Mesendoderm (in vitro differentiated cells): ENCODE measurements around the gene FAT1.

Experiments used
- DNase-seq: peaks from one replicate; pipeline ENCODE4 v3.0.0; 2013
- H2AK5ac ChIP-seq: 2 replicates; pipeline ENCODE4 v1.6.1; 2013; ENCODE audit warnings: low read length, inconsistent platforms
- H2BK120ac ChIP-seq: 2 replicates; pipeline ENCODE4 v1.6.1; 2013; ENCODE audit warnings: low read depth, mild to moderate bottlenecking, low read length, moderate library complexity, mixed read lengths
- H2BK15ac ChIP-seq: replicated peaks from 2 replicates; pipeline ENCODE4 v1.6.1; 2013; ENCODE audit warnings: low read depth, mild to moderate bottlenecking, moderate library complexity
- H2BK5ac ChIP-seq: 2 replicates; pipeline ENCODE4 v1.6.1; 2013; ENCODE audit warnings: low read length, inconsistent platforms
- H3K18ac ChIP-seq: 2 replicates; pipeline ENCODE4 v1.6.1; 2013; ENCODE audit warnings: mild to moderate bottlenecking, low read length, mixed read lengths
- H3K23ac ChIP-seq: one replicate; pipeline ENCODE4 v1.6.1; 2013; ENCODE audit warnings: low read length
- H3K27ac ChIP-seq: 2 replicates; pipeline ENCODE4 v1.5.1; 2013; ENCODE audit warnings: low read depth, mild to moderate bottlenecking, inconsistent platforms, low read length, moderate library complexity
- H3K27me3 ChIP-seq: 2 replicates; pipeline ENCODE4 v1.6.1; 2013; ENCODE audit warnings: low read length, control low read depth, mild to moderate bottlenecking, inconsistent platforms; ENCODE audit not compliant: insufficient read depth, poor library complexity
- H3K36me3 ChIP-seq: 2 replicates; pipeline ENCODE4 v1.6.1; 2013; ENCODE audit warnings: low read length, inconsistent platforms; ENCODE audit not compliant: control insufficient read depth, insufficient read depth
- H3K4ac ChIP-seq: one replicate; pipeline ENCODE4 v1.6.1; 2013; ENCODE audit warnings: low read depth, mild to moderate bottlenecking, low read length, moderate library complexity
- H3K4me1 ChIP-seq: 2 replicates; pipeline ENCODE4 v1.6.1; 2013; ENCODE audit warnings: low read depth, low read length, inconsistent platforms; ENCODE audit not compliant: control insufficient read depth
- H3K4me2 ChIP-seq: 2 replicates; pipeline ENCODE4 v1.6.1; 2013; ENCODE audit warnings: low read length
- H3K4me3 ChIP-seq: 2 replicates; pipeline ENCODE4 v1.5.1; 2013; ENCODE audit warnings: mild to moderate bottlenecking, low read length
- H3K56ac ChIP-seq: one replicate; pipeline ENCODE4 v1.6.1; 2013; ENCODE audit warnings: low read length
- H3K79me1 ChIP-seq: 2 replicates; pipeline ENCODE4 v1.6.1; 2013; ENCODE audit warnings: low read length, inconsistent platforms
- H3K79me2 ChIP-seq: 2 replicates; pipeline ENCODE4 v1.6.1; 2013; ENCODE audit warnings: mild to moderate bottlenecking, low read length; ENCODE audit not compliant: control insufficient read depth, insufficient read depth
- H3K9ac ChIP-seq: 2 replicates; pipeline ENCODE4 v1.6.1; 2013; ENCODE audit warnings: low read length, inconsistent platforms
- H4K5ac ChIP-seq: one replicate; pipeline ENCODE4 v1.6.1; 2013; ENCODE audit warnings: low read length
- H4K8ac ChIP-seq: one replicate; pipeline ENCODE4 v1.6.1; 2013; ENCODE audit warnings: low read depth, mild to moderate bottlenecking, control low read depth, low read length, moderate library complexity
- WGBS: extraction: QIAGEN DNeasy Blood & Tissue Kit; methylation state at CpG from one replicate; pipeline ENCODE4 v1.1.7; 2013; ENCODE audit warnings: low lambda C conversion rate, missing lambda C conversion rate; ENCODE audit not compliant: insufficient coverage; ENCODE audit errors: extremely low coverage; 5-methylcytosine and 5-hydroxymethylcytosine counted together

FAT1 gene

GRCh38 chr4:186604124-186604807, 119.4 kb downstream of the FAT1 start:
- H3K36me3 ChIP-seq, result peaks cover 15% of the 10 kb centered on the region

DNA sequence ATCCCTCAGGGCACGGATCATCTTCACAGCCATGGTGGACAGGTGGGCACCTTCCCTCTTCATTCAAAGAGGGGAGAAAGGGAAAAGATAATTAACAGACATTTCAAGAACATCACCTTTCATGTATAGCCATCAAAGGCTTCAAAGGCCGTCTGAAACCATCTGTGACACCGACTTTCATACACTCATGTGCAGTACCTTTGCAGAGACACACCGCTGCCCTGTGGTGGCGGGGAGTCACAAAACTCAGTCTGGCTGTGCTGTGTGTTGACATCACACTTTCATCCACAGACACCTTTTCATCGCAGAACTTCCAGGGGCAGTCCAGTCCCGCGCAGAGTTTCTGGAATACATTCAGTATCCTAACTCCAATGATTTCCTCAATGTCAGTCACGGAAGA, 120.7 kb downstream of the FAT1 start:
- no peaks in the 10 kb centered on the region for H3K79me2 ChIP-seq
- H3K56ac ChIP-seq, result no peak overlapping the region
- no peak overlapping the region for H3K18ac ChIP-seq
- H2BK5ac ChIP-seq, result no peak overlapping the region
- no peaks in the 10 kb centered on the region for H3K4me1 ChIP-seq
- H3K4me2 ChIP-seq, result no peak overlapping the region
- H3K79me1 ChIP-seq, result no peaks in the 10 kb centered on the region
- no peak overlapping the region for H2AK5ac ChIP-seq
- no peak overlapping the region for H3K4ac ChIP-seq
- H3K4me3 ChIP-seq, result no peak overlapping the region
- peaks cover 11% of the 10 kb centered on the region for H3K36me3 ChIP-seq
- H3K9ac ChIP-seq, result no peak overlapping the region
- DNase-seq, result no peak
- no peak overlapping the region for H4K5ac ChIP-seq
- H3K23ac ChIP-seq, result no peak overlapping the region
- H2BK15ac ChIP-seq, result no peak overlapping the region
- no peak overlapping the region for H3K27ac ChIP-seq
- H4K8ac ChIP-seq, result no peak overlapping the region
- no peaks in the 10 kb centered on the region for H3K27me3 ChIP-seq
- H2BK120ac ChIP-seq, result no peak overlapping the region
- WGBS, result no CpG with 5 or more reads among the region's 9 CpGs

More at GRCh38 chr4:186604124-186604807, 119.4 kb downstream of the FAT1 start:
- no peak overlapping the region for H2BK15ac ChIP-seq
- no peaks in the 10 kb centered on the region for H3K4me1 ChIP-seq
- no peak overlapping the region for H4K8ac ChIP-seq
- no peak overlapping the region for H3K4ac ChIP-seq
- no peak overlapping the region for H3K9ac ChIP-seq
- no peak for DNase-seq
- no peak overlapping the region for H2BK5ac ChIP-seq
- no peak overlapping the region for H3K23ac ChIP-seq
- H3K4me3 ChIP-seq, result no peak overlapping the region
- H2AK5ac ChIP-seq, result no peak overlapping the region
- H3K27me3 ChIP-seq, result no peaks in the 10 kb centered on the region
- no peaks in the 10 kb centered on the region for H3K79me1 ChIP-seq
- H3K27ac ChIP-seq, result no peak overlapping the region
- H3K18ac ChIP-seq, result no peak overlapping the region
- H3K4me2 ChIP-seq, result no peak overlapping the region
- WGBS, result 77% methylated on average over 2 of the region's 7 CpGs
- no peak overlapping the region for H4K5ac ChIP-seq
- no peak overlapping the region for H3K56ac ChIP-seq
- H2BK120ac ChIP-seq, result no peak overlapping the region
- no peaks in the 10 kb centered on the region for H3K79me2 ChIP-seq

GRCh38 chr4:186599483-186599882, 124.2 kb downstream of the FAT1 start:
- Histone ChIP-seq H3K9ac (no peak overlapping the region), H3K36me3 (peaks cover 12% of the 10 kb centered on the region), H3K27ac (no peak overlapping the region), H3K4me3 (no peak overlapping the region), H3K27me3 (no peaks in the 10 kb centered on the region), H3K79me1 (no peaks in the 10 kb centered on the region), H2AK5ac (no peak overlapping the region), H2BK120ac (no peak overlapping the region), H2BK5ac (no peak overlapping the region), H3K4ac (no peak overlapping the region), H3K4me1 (no peaks in the 10 kb centered on the region), H2BK15ac (no peak overlapping the region), H3K23ac (no peak overlapping the region), H3K4me2 (no peak overlapping the region), H4K5ac (no peak overlapping the region), H3K56ac (no peak overlapping the region), H3K79me2 (no peaks in the 10 kb centered on the region), H4K8ac (no peak overlapping the region), H3K18ac (no peak overlapping the region)
- no CpG with 5 or more reads among the region's 10 CpGs for WGBS
- no peak for DNase-seq

GRCh38 chr4:186598686-186599085, 125.0 kb downstream of the FAT1 start:
- Histone ChIP-seq H3K27ac (no peak overlapping the region), H3K4ac (no peak overlapping the region), H3K23ac (no peak overlapping the region), H3K79me2 (no peaks in the 10 kb centered on the region), H3K4me2 (no peak overlapping the region), H3K27me3 (no peaks in the 10 kb centered on the region), H3K36me3 (peaks cover 12% of the 10 kb centered on the region), H2BK15ac (no peak overlapping the region), H4K5ac (no peak overlapping the region), H2BK120ac (no peak overlapping the region), H3K79me1 (no peaks in the 10 kb centered on the region), H3K9ac (no peak overlapping the region), H2BK5ac (no peak overlapping the region), H2AK5ac (no peak overlapping the region), H3K4me1 (no peaks in the 10 kb centered on the region), H3K4me3 (no peak overlapping the region), H4K8ac (no peak overlapping the region), H3K56ac (no peak overlapping the region), H3K18ac (no peak overlapping the region)
- DNase-seq, result no peak
- WGBS, result no CpG with 5 or more reads among the region's 7 CpGs

DNA sequence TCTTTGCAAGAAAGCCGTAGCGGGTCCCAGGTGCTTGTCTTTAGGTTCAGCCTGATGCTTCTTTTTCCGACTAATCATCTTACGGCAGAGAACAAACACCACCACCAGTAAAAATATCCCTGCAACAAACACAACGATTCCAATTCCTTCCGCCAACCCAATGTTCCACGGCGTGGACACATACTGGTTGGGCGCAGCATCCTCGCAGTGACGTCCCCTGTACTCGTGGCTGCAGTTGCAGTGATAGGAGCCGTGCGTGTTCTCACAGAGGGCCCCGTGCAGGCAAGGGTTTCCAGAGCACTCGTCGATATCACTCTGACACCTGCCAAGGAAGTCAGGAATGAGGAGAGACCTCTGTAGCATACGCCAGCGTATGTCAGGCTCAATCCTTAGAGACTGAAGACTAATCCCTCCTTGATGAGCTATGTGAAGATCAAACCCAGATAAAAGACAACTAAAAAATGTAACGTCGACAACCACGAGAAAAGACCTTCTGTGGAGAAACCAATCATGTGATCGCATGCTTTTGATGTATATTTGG, 126.7 kb downstream of the FAT1 start:
- no peaks in the 10 kb centered on the region for H3K4me1 ChIP-seq
- no peak overlapping the region for H2BK5ac ChIP-seq
- H3K27ac ChIP-seq, result no peak overlapping the region
- no peak overlapping the region for H3K4me3 ChIP-seq
- WGBS, result no CpG with 5 or more reads among the region's 23 CpGs
- no peaks in the 10 kb centered on the region for H3K79me2 ChIP-seq
- no peaks in the 10 kb centered on the region for H3K27me3 ChIP-seq
- H2AK5ac ChIP-seq, result no peak overlapping the region
- H4K8ac ChIP-seq, result no peak overlapping the region
- no peak overlapping the region for H3K9ac ChIP-seq
- H3K36me3 ChIP-seq, result peaks cover 5% of the 10 kb centered on the region
- no peak overlapping the region for H3K18ac ChIP-seq
- H3K56ac ChIP-seq, result no peak overlapping the region
- H2BK15ac ChIP-seq, result no peak overlapping the region
- H3K4ac ChIP-seq, result no peak overlapping the region
- H3K4me2 ChIP-seq, result no peak overlapping the region
- H3K79me1 ChIP-seq, result no peaks in the 10 kb centered on the region
- H2BK120ac ChIP-seq, result no peak overlapping the region
- no peak overlapping the region for H3K23ac ChIP-seq
- no peak overlapping the region for H4K5ac ChIP-seq
- no peak for DNase-seq

DNA sequence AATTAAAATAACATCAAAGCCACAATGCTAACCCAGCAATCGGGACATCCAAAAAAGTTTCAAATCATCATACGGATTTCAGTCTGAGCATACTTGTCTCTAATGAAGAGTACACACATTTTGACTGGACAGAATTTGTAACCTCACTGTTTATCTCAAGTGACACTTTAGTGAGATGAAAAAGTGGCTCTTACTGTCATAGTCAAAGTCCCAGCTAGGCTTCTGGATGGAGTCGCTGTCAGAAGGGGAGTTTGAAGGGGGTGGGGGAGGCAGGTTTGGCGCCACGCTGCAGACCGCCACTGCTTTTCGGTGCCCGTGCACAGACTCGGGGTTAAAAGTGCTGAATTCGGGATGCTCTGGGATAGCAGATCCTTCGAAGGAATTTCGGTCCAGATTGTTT, 127.3 kb downstream of the FAT1 start:
- Histone ChIP-seq H4K5ac (no peak overlapping the region), H3K79me1 (no peaks in the 10 kb centered on the region), H3K56ac (no peak overlapping the region), H3K4me1 (no peaks in the 10 kb centered on the region), H3K9ac (no peak overlapping the region), H2BK15ac (no peak overlapping the region), H3K4me3 (no peak overlapping the region), H3K27me3 (no peaks in the 10 kb centered on the region), H3K36me3 (peaks cover 5% of the 10 kb centered on the region), H2BK5ac (no peak overlapping the region), H3K4ac (no peak overlapping the region), H3K23ac (no peak overlapping the region), H2BK120ac (no peak overlapping the region), H4K8ac (no peak overlapping the region), H3K18ac (no peak overlapping the region), H3K4me2 (no peak overlapping the region), H3K79me2 (no peaks in the 10 kb centered on the region), H2AK5ac (no peak overlapping the region), H3K27ac (no peak overlapping the region)
- no CpG with 5 or more reads among the region's 12 CpGs for WGBS
- DNase-seq, result no peak
